GM19438 (cell line): Measurements from ENCODE around the gene CCDC47.
"Not testable (repeated sequence)": the region's sequence is repeated elsewhere in the genome, so short reads cannot be mapped to it uniquely, and the experiment has no call there.

ENCODE experiments used
- ATAC-seq: cut with Tn5 transposase; IDR thresholded peaks from one replicate; pipeline ENCODE4 v1.9.1; 2021; ENCODE audit warnings: low read depth; ENCODE audit not compliant: unreplicated experiment

CCDC47 gene

GRCh38 chr17:63740464-63741142, 32.8 kb downstream of the CCDC47 start:
- no peak for ATAC-seq

- no peak for ATAC-seq
These were observed 37.7 kb downstream of the CCDC47 start for GRCh38 chr17:63735691-63736090.

- no peak for ATAC-seq
These were observed 51.0 kb downstream of the CCDC47 start for GRCh38 chr17:63722403-63722802.

GRCh38 chr17:63720194-63720593, 53.2 kb downstream of the CCDC47 start:
- not testable (repeated sequence) for ATAC-seq

GRCh38 chr17:63718988-63719387, 54.4 kb downstream of the CCDC47 start:
- ATAC-seq = no peak

- no peak for ATAC-seq
These were observed 57.0 kb downstream of the CCDC47 start for GRCh38 chr17:63716426-63716825.

- ATAC-seq = no peak
These were observed 58.7 kb downstream of the CCDC47 start for GRCh38 chr17:63714550-63715277.

- ATAC-seq = no peak
These were observed 64.3 kb downstream of the CCDC47 start for GRCh38 chr17:63709110-63709509.

- ATAC-seq = no peak
These were observed 66.2 kb downstream of the CCDC47 start for GRCh38 chr17:63707151-63707550.

GRCh38 chr17:63706336-63707082, 66.9 kb downstream of the CCDC47 start:
- ATAC-seq = no peak

- ATAC-seq = no peak
These were observed 67.7 kb downstream of the CCDC47 start for GRCh38 chr17:63705657-63706056.

GRCh38 chr17:63704836-63705235, 68.6 kb downstream of the CCDC47 start:
- ATAC-seq = no peak

GRCh38 chr17:63704259-63704576, 69.2 kb downstream of the CCDC47 start:
- no peak for ATAC-seq

- ATAC-seq = no peak
These were observed 69.7 kb downstream of the CCDC47 start for GRCh38 chr17:63703556-63704258.

GRCh38 chr17:63703029-63703428, 70.4 kb downstream of the CCDC47 start:
- ATAC-seq = no peak

- ATAC-seq = no peak
These were observed 70.7 kb downstream of the CCDC47 start for GRCh38 chr17:63702721-63703015.

- ATAC-seq = no peak
These were observed 71.3 kb downstream of the CCDC47 start for GRCh38 chr17:63701868-63702720.

GRCh38 chr17:63701456-63701820, 72.0 kb downstream of the CCDC47 start:
- ATAC-seq = no peak

GRCh38 chr17:63700528-63701455, 72.6 kb downstream of the CCDC47 start:
- no peak for ATAC-seq
